HL-60 (cell line): ENCODE measurements around the gene PPP1R12C.
"Not testable (repeated sequence)": the region's sequence is repeated elsewhere in the genome, so short reads cannot be mapped to it uniquely, and the experiment has no call there.

Experiments
- DNase-seq, 2 experiments: peaks; one replicate each; pipeline ENCODE4 v3.0.0-alpha.2; 2010 to 2020; ENCODE audit warnings: low read depth in 1 of 2, low spot score in 1 of 2
- H3K27ac ChIP-seq: fragments of 250-450 bp; sonication (Bioruptor Pico); replicated peaks from 2 replicates; pipeline ENCODE4 v1.5.1; 2020; ENCODE audit warnings: mild to moderate bottlenecking, moderate library complexity
- H3K27me3 ChIP-seq: fragments of 250-450 bp; sonication (Bioruptor Pico); 2 replicates; pipeline ENCODE4 v1.5.1; 2021; ENCODE audit warnings: mild to moderate bottlenecking, moderate library complexity; ENCODE audit not compliant: insufficient read depth, poor library complexity, severe bottlenecking
- H3K4me3 ChIP-seq: replicated peaks from 2 replicates; pipeline ENCODE4 v1.5.1; 2011; ENCODE audit warnings: mild to moderate bottlenecking, control low read depth, low read length; ENCODE audit not compliant: insufficient read depth
- CTCF ChIP-seq: IDR thresholded peaks from one replicate; pipeline ENCODE4 v1.5.1; 2011; ENCODE audit warnings: low read length, control low read depth, inconsistent platforms; ENCODE audit not compliant: insufficient read depth
- GABPA ChIP-seq: IDR thresholded peaks from 2 replicates; pipeline ENCODE4 v1.6.1; 2012; ENCODE audit warnings: low read depth
- POLR2AphosphoS5 ChIP-seq: IDR thresholded peaks from 2 replicates; pipeline ENCODE4 v1.6.1; 2012; ENCODE audit warnings: low read depth
- SPI1 ChIP-seq: IDR thresholded peaks from 2 replicates; pipeline ENCODE4 v1.6.1; 2012; ENCODE audit warnings: low read depth, mild to moderate bottlenecking, borderline replicate concordance
- TF ChIP-seq, protein P1 (sequence below): IDR thresholded peaks from 2 replicates; pipeline ENCODE4 v1.6.1; 2012; ENCODE audit warnings: low read depth; ENCODE audit not compliant: insufficient replicate concordance

The PPP1R12C gene

GRCh38 chr19:55157064-55157908, 39.8 kb upstream of the PPP1R12C start, which contains the start of gene TNNI3:
TSS of gene TNNI3 (minus strand) at chr19:55157732. CDS start at chr19:55157589, 143 bp downstream.
- Histone ChIP-seq H3K27ac (no peak within 1 kb of the TSS), H3K27me3 (peaks cover 13% of the 10 kb centered on the region), H3K4me3 (no peak within 1 kb of the TSS)
- DNase-seq: no peak
- TF ChIP-seq POLR2AphosphoS5 (no peak), SPI1 (peak; percentile 21; the same call in 1 of the 2 replicates), CTCF (no peak), GABPA (no peak)
- TF ChIP-seq, protein P1, sequence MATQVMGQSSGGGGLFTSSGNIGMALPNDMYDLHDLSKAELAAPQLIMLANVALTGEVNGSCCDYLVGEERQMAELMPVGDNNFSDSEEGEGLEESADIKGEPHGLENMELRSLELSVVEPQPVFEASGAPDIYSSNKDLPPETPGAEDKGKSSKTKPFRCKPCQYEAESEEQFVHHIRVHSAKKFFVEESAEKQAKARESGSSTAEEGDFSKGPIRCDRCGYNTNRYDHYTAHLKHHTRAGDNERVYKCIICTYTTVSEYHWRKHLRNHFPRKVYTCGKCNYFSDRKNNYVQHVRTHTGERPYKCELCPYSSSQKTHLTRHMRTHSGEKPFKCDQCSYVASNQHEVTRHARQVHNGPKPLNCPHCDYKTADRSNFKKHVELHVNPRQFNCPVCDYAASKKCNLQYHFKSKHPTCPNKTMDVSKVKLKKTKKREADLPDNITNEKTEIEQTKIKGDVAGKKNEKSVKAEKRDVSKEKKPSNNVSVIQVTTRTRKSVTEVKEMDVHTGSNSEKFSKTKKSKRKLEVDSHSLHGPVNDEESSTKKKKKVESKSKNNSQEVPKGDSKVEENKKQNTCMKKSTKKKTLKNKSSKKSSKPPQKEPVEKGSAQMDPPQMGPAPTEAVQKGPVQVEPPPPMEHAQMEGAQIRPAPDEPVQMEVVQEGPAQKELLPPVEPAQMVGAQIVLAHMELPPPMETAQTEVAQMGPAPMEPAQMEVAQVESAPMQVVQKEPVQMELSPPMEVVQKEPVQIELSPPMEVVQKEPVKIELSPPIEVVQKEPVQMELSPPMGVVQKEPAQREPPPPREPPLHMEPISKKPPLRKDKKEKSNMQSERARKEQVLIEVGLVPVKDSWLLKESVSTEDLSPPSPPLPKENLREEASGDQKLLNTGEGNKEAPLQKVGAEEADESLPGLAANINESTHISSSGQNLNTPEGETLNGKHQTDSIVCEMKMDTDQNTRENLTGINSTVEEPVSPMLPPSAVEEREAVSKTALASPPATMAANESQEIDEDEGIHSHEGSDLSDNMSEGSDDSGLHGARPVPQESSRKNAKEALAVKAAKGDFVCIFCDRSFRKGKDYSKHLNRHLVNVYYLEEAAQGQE: no peak

- no peak overlapping the region for H3K4me3 ChIP-seq
- no peak for DNase-seq
- no peak overlapping the region for H3K27ac ChIP-seq
- TF ChIP-seq SPI1: no peak
- H3K27me3 ChIP-seq: peaks cover 11% of the 10 kb centered on the region
Measured at GRCh38 chr19:55156202-55157063, 39.0 kb upstream of the PPP1R12C start.

- not testable (repeated sequence) for H3K4me3 ChIP-seq, DNase-seq, H3K27ac ChIP-seq
Measured at GRCh38 chr19:55155784-55156183, 38.3 kb upstream of the PPP1R12C start.

GRCh38 chr19:55153652-55154264, 36.3 kb upstream of the PPP1R12C start:
- peaks cover 9% of the 10 kb centered on the region for H3K27me3 ChIP-seq
- no peak for DNase-seq
- no peak overlapping the region for H3K4me3 ChIP-seq
- TF ChIP-seq GABPA (no peak), SPI1 (no peak)
- no peak overlapping the region for H3K27ac ChIP-seq

More at GRCh38 chr19:55155784-55156183, 38.3 kb upstream of the PPP1R12C start:
- not testable (repeated sequence) for H3K27me3 ChIP-seq

- Histone ChIP-seq H3K27me3 (peaks cover 8% of the 10 kb centered on the region), H3K4me3 (no peak overlapping the region), H3K27ac (no peak overlapping the region)
- TF ChIP-seq POLR2AphosphoS5 (no peak), GABPA (peak; percentile 38; the same call in 1 of the 2 replicates), CTCF (no peak), SPI1 (peak; percentile 62)
- TF ChIP-seq, protein P1: no peak
- no peak for DNase-seq
Measured at GRCh38 chr19:55152017-55152416, 34.6 kb upstream of the PPP1R12C start.
